OCI-LY7 (cell line): ENCODE data around the gene SUOX. TPM values are rescaled to one million over a fixed set of nuclear protein-coding genes. Genes with fewer than 3 reads are reported as not detected.
"Not testable (repeated sequence)": the region's sequence is repeated elsewhere in the genome, so short reads cannot be mapped to it uniquely, and the experiment has no call there.

Experiments
- BruUV-seq: library from RNA; stranded (reverse); fragments of 400-500 nt; replicated peaks from 2 replicates; lab custom pipeline; 2021; lab: Mats Ljungman, UMichigan
- CTCF ChIA-PET: fragments of 300-600 bp; sonication (Branson Sonifier 250); formaldehyde crosslinking; loops from one replicate; lab custom pipeline; 2022; ENCODE audit warnings: antibody characterized with exemption; ENCODE audit not compliant: unreplicated experiment; lab: Charles Lee
- POLR2A ChIA-PET: fragments of 300-600 bp; sonication (Branson Sonifier 250); formaldehyde crosslinking; loops from one replicate; lab custom pipeline; 2022; ENCODE audit warnings: antibody characterized with exemption; lab: Charles Lee
- DNase-seq: peaks from one replicate; pipeline ENCODE4 v3.0.0-alpha.2; 2015; ENCODE audit warnings: low spot score
- H2AFZ ChIP-seq: fragments of 200-600 bp; sonication (generic), shearing (Covaris generic); 2 replicates; pipeline ENCODE4 v1.6.1; 2014; ENCODE audit warnings: mild to moderate bottlenecking, antibody characterized with exemption, low read length, moderate library complexity
- H3K27ac ChIP-seq: fragments of 200-600 bp; sonication (generic); 2 replicates; pipeline ENCODE4 v1.5.1; 2014; ENCODE audit warnings: mixed run types, low read depth, mild to moderate bottlenecking, moderate library complexity, low read length, inconsistent platforms; ENCODE audit not compliant: poor library complexity, severe bottlenecking
- H3K36me3 ChIP-seq: fragments of 200-600 bp; sonication (generic); 2 replicates; pipeline ENCODE4 v1.6.1; 2014; ENCODE audit warnings: mild to moderate bottlenecking, antibody characterized with exemption, low read length, moderate library complexity, mixed read lengths; ENCODE audit not compliant: insufficient read depth
- H3K4me1 ChIP-seq: fragments of 200-600 bp; sonication (generic); 2 replicates; pipeline ENCODE4 v1.5.1; 2014; ENCODE audit warnings: mild to moderate bottlenecking, low read length; ENCODE audit not compliant: insufficient read depth, poor library complexity, severe bottlenecking
- H3K4me2 ChIP-seq: fragments of 200-600 bp; sonication (generic); 2 replicates; pipeline ENCODE4 v1.6.1; 2014; ENCODE audit warnings: mild to moderate bottlenecking, low read length
- H3K4me3 ChIP-seq: fragments of 200-600 bp; sonication (generic); 2 replicates; pipeline ENCODE4 v1.5.1; 2014; ENCODE audit warnings: mild to moderate bottlenecking, low read depth, low read length; ENCODE audit not compliant: poor library complexity, severe bottlenecking
- H3K79me2 ChIP-seq: fragments of 200-600 bp; sonication (generic); 2 replicates; pipeline ENCODE4 v1.6.1; 2016; ENCODE audit warnings: low read depth, mild to moderate bottlenecking, low read length, moderate library complexity, mixed read lengths; ENCODE audit not compliant: insufficient read depth
- H3K9me2 ChIP-seq: fragments of 200-600 bp; sonication (generic); 2 replicates; pipeline ENCODE4 v1.6.1; 2016; ENCODE audit warnings: mild to moderate bottlenecking, low read length, mixed read lengths; ENCODE audit not compliant: insufficient read depth
- H3K9me3 ChIP-seq: fragments of 200-600 bp; sonication (generic); 2 replicates; pipeline ENCODE4 v1.6.1; 2014; ENCODE audit warnings: mild to moderate bottlenecking, mixed run types, low read length, mixed read lengths
- H4K20me1 ChIP-seq: fragments of 200-600 bp; sonication (generic); 2 replicates; pipeline ENCODE4 v1.6.1; 2014; ENCODE audit warnings: mild to moderate bottlenecking, antibody characterized with exemption, low read length, moderate library complexity, mixed read lengths; ENCODE audit not compliant: insufficient read depth
- CTCF ChIP-seq: fragments of 200-600 bp; sonication (generic); conservative IDR thresholded peaks from 2 replicates; pipeline ENCODE4 v1.5.1; 2014; ENCODE audit warnings: mild to moderate bottlenecking, antibody characterized with exemption, low read length, moderate library complexity, mixed read lengths
- EZH2phosphoT487 ChIP-seq: fragments of 200-600 bp; sonication (generic); IDR thresholded peaks from 2 replicates; pipeline ENCODE4 v1.6.1; 2018; ENCODE audit warnings: low read depth, borderline replicate concordance, mild to moderate bottlenecking, mixed run types, antibody characterized with exemption, low read length, moderate library complexity, mixed read lengths
- intact Hi-C: fragments of 100-400 bp; cut with micrococcal nuclease; formaldehyde crosslinking; loops from one replicate; pipeline ENCODE4 v1.10.0; 2022; ENCODE audit not compliant: unreplicated experiment
- total RNA-seq, 2 experiments: library from RNA; depleted of rRNA in 1 of 2; stranded (reverse); fragments of >200 nt in 1 of 2; shearing (Covaris generic) in 1 of 2; gene quantifications; 2 replicates each; pipeline ENCODE4 v1.2.3, GENCODE V29; 2014 to 2022

SUOX gene
- total RNA-seq, 2 experiments from 2014 or later = 2.7 to 6.4 TPM

GRCh38 chr12:55984861-55985260 lies 12.2 kb upstream of the SUOX start:
- no peaks in the 10 kb centered on the region for H3K9me3 ChIP-seq
- H3K79me2 ChIP-seq = no peaks in the 10 kb centered on the region
- peaks cover 28% of the 10 kb centered on the region for H3K4me1 ChIP-seq
- H3K36me3 ChIP-seq = peaks cover 34% of the 10 kb centered on the region
- no peak overlapping the region for H2AFZ ChIP-seq
- TF ChIP-seq CTCF (no peak), EZH2phosphoT487 (no peak)
- no peak for DNase-seq
- no peak overlapping the region for H3K4me2 ChIP-seq
- H3K4me3 ChIP-seq = no peak overlapping the region
- no peak overlapping the region for H3K27ac ChIP-seq
- no peaks in the 10 kb centered on the region for H4K20me1 ChIP-seq
- no TSS peak for BruUV-seq
- ChIA-PET POLR2A (interaction anchor here (2.6 to 4.2 kb wide), 2 partner anchors 11 to 56 kb away, joined by 15 to 32 read pairs; partner anchors contain the start of gene RAB5B), CTCF (interaction anchor here (0.5 to 1.0 kb wide), 2 partner anchors 11 kb away, joined by 3 to 4 read pairs; partner anchors contain the start of gene RAB5B)
- intact Hi-C loops = no loop called here
- no peaks in the 10 kb centered on the region for H3K9me2 ChIP-seq

GRCh38 chr12:55985341-55985740 lies 11.7 kb upstream of the SUOX start:
- DNase-seq = no peak
- H2AFZ ChIP-seq = no peak overlapping the region
- H3K9me3 ChIP-seq = no peaks in the 10 kb centered on the region
- no peak overlapping the region for H3K27ac ChIP-seq
- TF ChIP-seq EZH2phosphoT487 (no peak), CTCF (no peak)
- no peak overlapping the region for H3K4me3 ChIP-seq
- peaks cover 36% of the 10 kb centered on the region for H3K36me3 ChIP-seq
- H4K20me1 ChIP-seq = no peaks in the 10 kb centered on the region
- POLR2A ChIA-PET = interaction anchor here (2.6 to 4.2 kb wide), 2 partner anchors 11 to 55 kb away, joined by 15 to 32 read pairs; partner anchors contain the start of gene RAB5B
- no TSS peak for BruUV-seq
- H3K4me2 ChIP-seq = no peak overlapping the region
- CTCF ChIA-PET = interaction anchor here (0.5 kb wide), 1 partner anchor 11 kb away, joined by 3 read pairs; no protein-coding TSS in a partner anchor
- peaks cover 28% of the 10 kb centered on the region for H3K4me1 ChIP-seq
- H3K79me2 ChIP-seq = no peaks in the 10 kb centered on the region
- H3K9me2 ChIP-seq = no peaks in the 10 kb centered on the region
- intact Hi-C loops = no loop called here

GRCh38 chr12:55985976-55986375 lies 11.1 kb upstream of the SUOX start:
- CTCF ChIA-PET, intact Hi-C loops: not testable (repeated sequence)

More at GRCh38 chr12:55985976-55986375, 11.1 kb upstream of the SUOX start:
- POLR2A ChIA-PET = interaction anchor here (0.7 to 4.2 kb wide), 3 partner anchors 12 to 186 kb away, joined by 3 to 32 read pairs (median 15); partner anchors contain the start of gene RAB5B
- H4K20me1 ChIP-seq, H3K4me3 ChIP-seq, H3K4me2 ChIP-seq, H3K79me2 ChIP-seq, H2AFZ ChIP-seq, H3K27ac ChIP-seq, BruUV-seq, DNase-seq, H3K9me3 ChIP-seq, H3K9me2 ChIP-seq: not testable (repeated sequence)
- Histone ChIP-seq H3K36me3 (peaks cover 40% of the 10 kb centered on the region), H3K4me1 (peaks cover 28% of the 10 kb centered on the region)
